ENCODE results near the gene PIP5K1C.
"Not testable (repeated sequence)": the region's sequence is repeated elsewhere in the genome, so short reads cannot be mapped to it uniquely, and the experiment has no call there.

Gene PIP5K1C

GRCh38 chr19:3652422-3652821 is 47.8 kb downstream of the PIP5K1C start:
- Histone ChIP-seq H3K36me3 (peaks cover 78% of the 10 kb centered on the region), H3K4me3 (ENCODE audit: low read depth in 1 of 2, low read length in 1 of 2) (no peak overlapping the region), H3K27me3 (no peaks in the 10 kb centered on the region), H3K4me1 (ENCODE audit: control insufficient read depth in 1 of 2, insufficient read depth in 1 of 2, low read depth in 1 of 2, low read length in 1 of 2) (no peaks in the 10 kb centered on the region), H3K9me3 (no peaks in the 10 kb centered on the region), H3K27ac (no peak overlapping the region)
- no peak for TF ChIP-seq CTCF (IDR thresholded peaks at IDR 0.05)

GRCh38 chr19:3651684-3652083 is 48.6 kb downstream of the PIP5K1C start:
- peaks cover 72% of the 10 kb centered on the region for H3K36me3 ChIP-seq
- H3K27me3 ChIP-seq: no peaks in the 10 kb centered on the region
- no peaks in the 10 kb centered on the region for H3K9me3 ChIP-seq
- no peaks in the 10 kb centered on the region for H3K4me1 ChIP-seq (ENCODE audit: control insufficient read depth in 1 of 2, insufficient read depth in 1 of 2, low read depth in 1 of 2, low read length in 1 of 2)
- no peak overlapping the region for H3K27ac ChIP-seq
- no peak overlapping the region for H3K4me3 ChIP-seq (ENCODE audit: low read depth in 1 of 2, low read length in 1 of 2)
- TF ChIP-seq CTCF (IDR thresholded peaks at IDR 0.05): no peak

GRCh38 chr19:3649888-3650287 is 50.4 kb downstream of the PIP5K1C start:
- Histone ChIP-seq H3K9me3 (no peaks in the 10 kb centered on the region), H3K36me3 (peaks cover 77% of the 10 kb centered on the region), H3K4me1 (ENCODE audit: control insufficient read depth in 1 of 2, insufficient read depth in 1 of 2, low read depth in 1 of 2, low read length in 1 of 2) (no peaks in the 10 kb centered on the region), H3K27me3 (no peaks in the 10 kb centered on the region), H3K4me3 (ENCODE audit: low read depth in 1 of 2, low read length in 1 of 2) (no peak overlapping the region), H3K27ac (no peak overlapping the region)
- TF ChIP-seq CTCF (IDR thresholded peaks at IDR 0.05): no peak

DNA sequence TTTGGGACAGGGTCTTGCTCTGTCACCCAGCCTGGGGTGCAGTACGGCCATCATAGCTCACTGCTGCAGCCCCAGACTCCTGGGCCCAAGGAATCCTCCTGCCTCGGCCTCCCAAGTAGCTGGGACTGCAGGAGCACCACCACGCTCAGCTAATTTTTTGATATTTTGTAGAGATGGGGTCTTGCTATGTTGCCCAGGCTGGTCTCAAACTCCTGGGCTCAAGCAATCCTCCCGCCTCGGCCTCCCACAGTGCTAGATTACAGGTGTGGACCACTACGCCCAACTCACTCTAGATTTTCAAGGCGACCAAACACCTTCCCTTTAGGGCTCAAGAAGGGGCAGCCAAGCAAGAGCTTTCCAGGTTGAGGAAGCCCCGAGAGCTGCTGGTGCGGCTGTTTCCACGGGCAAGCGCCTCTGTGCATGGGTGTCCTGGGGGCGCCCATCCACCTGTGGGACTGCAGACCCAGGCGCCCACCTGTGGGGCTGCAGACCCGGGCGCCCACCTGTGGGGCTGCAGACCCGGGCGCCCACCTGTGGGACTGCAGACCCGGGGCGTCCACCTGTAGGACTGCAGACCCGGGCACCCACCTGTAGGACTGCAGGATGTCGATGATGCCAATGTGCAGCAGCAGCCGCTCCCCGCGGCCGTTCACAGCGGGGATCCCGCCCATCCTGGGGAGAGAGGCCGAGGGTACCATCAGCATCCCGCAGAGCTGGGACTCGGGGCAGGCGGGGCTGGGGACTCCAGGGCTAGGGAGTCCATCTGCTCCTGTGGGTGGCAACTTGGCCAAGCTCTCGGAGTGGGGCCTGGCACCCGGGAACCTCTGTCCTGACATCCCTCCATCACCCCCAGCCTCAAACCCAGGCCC is 52.0 kb downstream of the PIP5K1C start:
- Histone ChIP-seq H3K4me3 (ENCODE audit: low read depth in 1 of 2, low read length in 1 of 2) (no peak overlapping the region), H3K27ac (no peak overlapping the region), H3K4me1 (ENCODE audit: control insufficient read depth in 1 of 2, insufficient read depth in 1 of 2, low read depth in 1 of 2, low read length in 1 of 2) (no peaks in the 10 kb centered on the region), H3K36me3 (peaks cover 80% of the 10 kb centered on the region), H3K27me3 (no peaks in the 10 kb centered on the region), H3K9me3 (no peaks in the 10 kb centered on the region)
- TF ChIP-seq CTCF (IDR thresholded peaks at IDR 0.05): no peak

GRCh38 chr19:3647102-3647501 is 53.2 kb downstream of the PIP5K1C start:
- H3K27me3 ChIP-seq; H3K4me3 ChIP-seq (ENCODE audit: low read depth in 1 of 2, low read length in 1 of 2); H3K9me3 ChIP-seq; H3K4me1 ChIP-seq (ENCODE audit: control insufficient read depth in 1 of 2, insufficient read depth in 1 of 2, low read depth in 1 of 2, low read length in 1 of 2); H3K27ac ChIP-seq: not testable (repeated sequence)
- peaks cover 80% of the 10 kb centered on the region for H3K36me3 ChIP-seq

- Histone ChIP-seq H3K4me3 (ENCODE audit: low read depth in 1 of 2, low read length in 1 of 2) (no peak overlapping the region), H3K27ac (no peak overlapping the region), H3K27me3 (no peaks in the 10 kb centered on the region), H3K4me1 (ENCODE audit: control insufficient read depth in 1 of 2, insufficient read depth in 1 of 2, low read depth in 1 of 2, low read length in 1 of 2) (no peaks in the 10 kb centered on the region), H3K36me3 (peaks cover 80% of the 10 kb centered on the region), H3K9me3 (no peaks in the 10 kb centered on the region)
- TF ChIP-seq CTCF (IDR thresholded peaks at IDR 0.05): no peak
These were observed 53.8 kb downstream of the PIP5K1C start for GRCh38 chr19:3646336-3647092.
